NCI-H1436 (cell line): ENCODE measurements around the gene NCBP1.

ENCODE experiments used
- DNase-seq: peaks from one replicate; lab custom pipeline; 2025; lab: John Stamatoyannopoulos, UW

The NCBP1 gene

DNA sequence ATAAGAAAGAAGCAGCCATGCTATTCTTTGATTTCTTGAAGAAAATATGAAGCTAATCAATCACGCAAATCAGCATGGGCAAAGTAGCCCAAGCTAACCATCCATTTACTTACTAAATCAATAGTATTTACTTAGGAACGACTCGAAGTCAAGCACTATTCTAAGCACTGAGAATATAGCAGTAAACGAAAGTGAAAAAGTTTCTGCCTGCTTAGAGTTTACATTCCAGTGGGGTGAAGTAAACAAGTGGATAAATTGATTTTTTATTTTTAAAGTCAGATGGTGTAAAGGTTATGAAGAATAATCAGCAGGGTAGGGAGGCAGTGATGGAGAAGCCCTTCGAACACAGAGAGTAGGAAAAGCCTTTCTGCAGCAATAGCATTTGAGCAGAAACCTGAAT lies 6.0 kb upstream of the NCBP1 start:
- DNase-seq: no peak

- no peak for DNase-seq
These were observed 5.0 kb upstream of the NCBP1 start for GRCh38 chr9:97628668-97629067.

DNA sequence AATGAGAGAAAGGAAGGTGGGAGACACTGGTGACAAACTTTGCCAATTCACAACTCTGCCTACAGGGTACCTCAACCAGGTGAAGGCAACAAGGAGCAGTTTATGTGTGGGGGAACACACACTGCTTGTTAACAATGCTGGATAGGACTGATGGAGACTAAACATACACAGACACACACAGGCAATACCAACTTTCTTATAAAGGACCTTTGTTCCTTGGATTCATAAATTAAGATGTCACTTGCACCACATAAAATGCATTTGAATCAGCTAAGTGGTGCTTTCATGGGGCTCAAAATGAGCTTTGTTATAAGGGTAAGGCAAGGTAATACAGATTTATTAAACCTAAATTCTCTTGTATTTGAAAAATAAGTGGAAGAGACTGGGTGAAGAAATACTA lies 4.5 kb upstream of the NCBP1 start:
- no peak for DNase-seq

DNA sequence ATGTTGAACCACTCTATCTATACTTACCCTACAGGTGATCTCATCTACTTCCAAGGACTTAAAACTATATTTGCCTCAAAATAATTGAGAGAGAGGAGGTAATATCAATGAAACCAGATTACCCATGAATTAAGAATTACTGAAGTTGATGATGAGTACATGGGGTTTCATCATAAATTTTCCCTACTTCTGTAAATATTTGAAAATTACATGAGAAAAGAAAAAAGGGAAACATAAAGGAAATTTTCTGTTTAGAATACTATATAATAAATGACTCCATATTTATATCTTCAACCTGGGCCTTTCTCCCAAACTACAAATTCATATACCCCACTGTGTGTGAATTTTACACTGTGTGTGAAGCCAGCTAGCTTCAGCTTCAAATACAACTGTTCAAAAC lies 3.0 kb upstream of the NCBP1 start:
- DNase-seq: no peak

DNA sequence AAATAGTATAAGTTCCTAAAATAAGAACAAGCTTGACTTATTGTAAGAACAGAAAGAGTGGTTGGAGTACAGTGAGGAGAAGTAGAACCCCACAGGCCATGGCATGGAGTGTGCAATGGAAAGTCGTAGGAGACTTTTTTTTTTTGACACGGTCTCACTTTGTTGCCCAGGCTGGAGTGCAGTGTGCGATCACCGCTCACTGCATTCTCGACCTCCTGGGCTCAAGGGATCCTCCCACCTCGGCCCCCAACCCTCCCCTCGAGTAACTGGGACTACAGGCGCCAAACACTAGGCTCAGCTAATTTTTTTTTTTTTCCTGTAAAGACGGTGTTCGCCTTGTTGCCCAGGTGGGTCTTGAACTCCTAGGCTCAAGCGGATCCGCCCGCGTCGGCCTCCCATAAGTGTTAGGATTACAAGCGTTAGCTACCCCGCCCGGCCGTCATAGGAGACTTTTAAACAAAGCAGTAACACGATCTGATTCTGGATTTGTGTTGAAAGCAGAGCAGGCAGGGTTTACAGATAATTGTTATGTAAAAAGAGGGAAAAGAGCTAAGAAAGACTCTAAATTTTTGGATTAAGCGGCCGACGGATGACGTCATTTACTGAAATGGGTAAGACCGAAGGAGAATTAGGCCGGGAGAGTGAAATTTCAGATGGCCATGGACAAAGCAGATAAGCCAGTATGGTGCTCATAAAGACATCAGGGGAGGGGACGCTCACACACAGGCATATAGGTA lies 1.2 kb upstream of the NCBP1 start:
- peak; percentile 68 for DNase-seq

DNA sequence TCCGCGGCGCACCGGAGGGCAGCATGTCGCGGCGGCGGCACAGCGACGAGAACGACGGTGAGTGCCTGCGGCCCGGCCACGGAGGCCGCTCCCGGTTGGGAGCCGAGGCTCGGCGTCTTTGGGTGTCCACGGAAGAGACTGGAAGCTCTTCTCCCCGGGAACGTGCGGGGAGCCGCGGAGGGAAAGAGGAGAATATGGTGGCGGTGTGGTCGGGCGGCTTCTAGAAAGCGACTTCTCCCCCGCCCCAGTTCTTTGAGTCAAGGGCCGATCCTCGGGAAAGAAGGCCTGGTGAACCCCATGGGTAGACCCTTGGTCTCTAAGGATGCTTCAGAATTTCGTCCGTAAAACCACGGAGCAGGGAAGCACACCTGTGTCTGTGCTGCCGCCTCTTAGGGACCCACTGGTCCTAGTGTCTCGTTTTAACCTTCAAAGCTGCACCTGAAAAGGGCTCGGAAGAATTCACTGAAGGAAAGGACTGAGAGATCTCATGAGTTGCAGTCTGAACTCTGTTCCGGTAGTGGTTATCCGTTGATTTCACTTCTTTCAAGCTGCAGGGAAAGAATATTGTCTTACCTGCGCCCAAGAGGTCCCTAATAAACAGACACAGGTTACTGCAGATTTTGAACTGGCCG lies 354 bp downstream of the NCBP1 start:
- DNase-seq: no peak

DNA sequence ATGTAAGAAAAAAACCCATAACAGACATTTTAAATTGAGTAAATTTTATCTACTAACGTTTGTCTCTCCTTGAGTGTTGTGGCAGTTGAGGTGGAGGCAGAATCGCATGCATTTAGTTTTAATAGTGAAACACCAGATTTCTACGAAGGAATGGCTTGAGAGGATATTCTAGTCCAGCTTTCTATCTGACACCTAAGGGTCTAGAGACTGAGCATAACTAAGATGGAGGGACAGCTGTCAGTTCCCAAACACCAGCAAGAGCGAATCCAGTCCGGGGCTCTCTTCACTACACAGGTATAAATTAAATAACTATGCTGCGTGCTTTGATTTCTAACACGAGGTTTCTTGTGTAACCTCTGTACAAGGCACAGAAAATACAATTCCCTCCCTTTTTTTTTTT lies 1.4 kb downstream of the NCBP1 start:
- DNase-seq: no peak

- no peak for DNase-seq
These were observed 3.3 kb downstream of the NCBP1 start for GRCh38 chr9:97636903-97637302.

- DNase-seq: no peak
These were observed 5.0 kb downstream of the NCBP1 start for GRCh38 chr9:97638666-97639065.

- no peak for DNase-seq
These were observed 6.7 kb downstream of the NCBP1 start for GRCh38 chr9:97640325-97640724.

DNA sequence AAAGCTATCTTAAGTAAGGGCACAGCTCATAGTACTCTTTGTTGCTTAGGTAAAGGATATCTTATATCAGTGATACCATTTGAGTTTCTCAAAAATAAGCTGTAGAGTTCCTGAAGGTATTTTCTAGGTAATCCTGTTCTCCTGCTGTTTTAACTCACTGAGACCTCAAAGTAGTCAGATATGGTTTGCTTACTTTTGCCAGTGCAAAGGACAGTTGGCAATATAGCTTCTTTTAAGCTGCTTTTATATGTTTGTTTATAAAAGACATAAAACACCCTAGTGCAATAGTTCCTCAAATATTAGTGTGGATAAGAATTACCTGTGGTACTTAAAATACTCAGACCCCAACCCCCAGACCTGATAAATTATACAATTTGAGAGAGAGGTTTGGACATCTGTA lies 12.1 kb downstream of the NCBP1 start:
- no peak for DNase-seq

- no peak for DNase-seq
These were observed 14.4 kb downstream of the NCBP1 start for GRCh38 chr9:97647996-97648395.

DNA sequence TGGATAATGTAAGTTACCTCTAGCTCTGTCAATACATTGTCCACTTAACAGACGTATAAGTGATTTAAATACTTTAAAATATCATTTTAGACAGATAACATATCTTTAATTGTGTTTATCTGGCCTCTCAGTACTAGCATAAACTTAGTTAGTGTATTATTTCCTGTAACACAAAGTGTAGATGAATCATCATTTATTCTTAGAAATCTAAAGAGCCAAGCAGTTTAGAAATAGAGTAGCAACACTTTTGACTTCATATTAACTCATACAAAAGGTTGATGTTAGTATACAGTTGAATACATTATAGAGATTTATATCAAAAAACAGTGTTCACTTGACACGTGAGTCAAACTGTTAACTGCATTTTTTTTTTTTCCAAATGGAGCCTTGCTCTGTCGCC lies 18.0 kb downstream of the NCBP1 start:
- no peak for DNase-seq

DNA sequence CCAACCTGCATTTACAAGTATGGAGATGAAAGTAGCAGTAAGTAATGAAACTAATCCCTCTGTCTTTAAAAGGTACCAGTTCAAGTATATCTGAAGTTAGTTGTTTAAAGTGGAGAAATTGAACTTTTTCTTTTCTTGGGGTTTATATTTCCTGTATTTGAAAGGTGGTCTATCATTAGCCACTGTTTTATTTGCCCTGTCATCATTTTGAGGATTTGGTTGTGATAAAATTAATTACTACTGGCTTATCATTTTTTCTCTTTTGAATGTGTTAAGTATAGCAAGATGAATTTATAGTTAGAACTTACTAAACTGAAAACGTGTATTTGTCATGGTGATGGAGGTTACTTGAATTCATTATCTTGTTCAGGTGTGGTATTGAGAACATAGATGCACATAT lies 25.1 kb downstream of the NCBP1 start:
- no peak for DNase-seq

DNA sequence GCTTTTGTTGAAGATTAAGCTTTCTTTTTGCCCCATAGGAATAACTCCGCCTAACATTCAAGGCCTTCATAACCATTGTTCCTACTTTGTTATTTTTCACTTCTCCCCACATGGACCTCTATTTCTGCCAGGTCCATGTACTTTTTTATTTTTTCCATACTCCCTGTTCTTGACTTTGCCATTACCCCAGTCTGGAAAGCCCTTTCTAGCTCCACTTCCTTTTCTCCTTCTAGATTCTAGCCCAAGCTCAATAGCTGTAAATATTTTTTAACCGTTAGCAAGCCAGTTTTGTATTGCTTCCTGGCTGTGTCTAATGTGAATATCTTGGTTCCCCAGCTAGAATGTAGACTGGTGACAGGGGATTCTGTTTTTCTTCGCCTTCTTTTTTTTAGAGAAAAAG lies 26.1 kb downstream of the NCBP1 start:
- no peak for DNase-seq

DNA sequence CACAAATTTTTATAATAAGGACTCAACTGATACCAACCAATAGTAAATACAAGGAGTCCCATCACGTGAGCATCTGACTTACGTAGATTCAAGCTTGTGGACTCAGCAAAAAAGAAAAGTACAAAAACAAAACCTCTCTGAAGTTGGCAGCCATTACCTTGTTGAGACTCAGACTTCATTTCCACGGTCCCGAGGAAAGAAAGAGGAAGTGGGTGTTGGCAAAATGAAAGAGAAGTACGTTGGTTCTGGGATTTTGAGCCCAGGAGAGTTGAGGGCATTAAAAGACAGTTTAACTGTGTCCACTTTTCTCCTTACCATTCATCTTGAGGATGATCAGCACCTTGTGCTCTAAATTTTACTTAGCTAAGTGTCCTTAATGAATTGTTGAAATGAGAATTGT lies 26.7 kb downstream of the NCBP1 start:
- no peak for DNase-seq

- no peak for DNase-seq
These were observed 27.2 kb downstream of the NCBP1 start for GRCh38 chr9:97660847-97661246.

DNA sequence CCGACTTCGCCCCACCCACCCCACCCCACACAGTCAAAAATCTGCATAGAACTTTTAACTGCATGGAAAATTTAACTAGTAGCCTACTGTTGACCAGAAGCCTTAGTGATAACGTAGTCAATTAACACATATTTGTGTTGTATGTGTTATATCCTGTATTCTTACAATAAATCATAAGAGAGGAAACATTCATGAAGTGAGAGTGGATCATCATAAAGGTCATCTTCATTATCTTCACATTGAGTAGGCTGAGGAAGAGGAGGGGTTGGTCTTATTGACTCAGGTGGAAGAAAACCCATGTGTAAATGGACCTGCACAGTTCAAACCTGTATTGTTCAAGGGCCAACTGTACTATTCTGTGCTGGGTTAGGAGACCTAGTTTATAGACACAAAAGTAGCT lies 32.1 kb downstream of the NCBP1 start:
- no peak for DNase-seq

GRCh38 chr9:97666907-97667686 lies 33.5 kb downstream of the NCBP1 start:
- no peak for DNase-seq

DNA sequence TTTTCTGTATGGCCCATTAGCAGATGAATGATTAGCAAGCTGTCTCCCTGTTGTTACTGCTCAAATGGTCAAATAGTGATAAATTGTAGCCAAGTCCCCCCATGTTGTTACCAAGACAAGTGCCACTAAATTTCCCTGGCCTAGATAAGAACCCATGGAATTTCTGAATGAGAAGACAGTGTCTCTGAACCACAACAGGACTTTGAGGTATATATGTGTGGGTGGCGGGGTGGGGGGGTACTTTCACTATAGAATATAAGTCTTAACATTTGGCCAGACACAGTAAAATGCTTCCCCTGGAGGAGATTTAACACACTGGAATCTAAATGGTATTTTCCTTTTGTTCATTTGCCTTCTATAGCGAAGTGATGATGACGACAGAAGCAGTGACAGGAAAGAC lies 34.9 kb downstream of the NCBP1 start:
- DNase-seq: no peak

GRCh38 chr9:97670586-97670985 lies 37.0 kb downstream of the NCBP1 start:
- no peak for DNase-seq

DNA sequence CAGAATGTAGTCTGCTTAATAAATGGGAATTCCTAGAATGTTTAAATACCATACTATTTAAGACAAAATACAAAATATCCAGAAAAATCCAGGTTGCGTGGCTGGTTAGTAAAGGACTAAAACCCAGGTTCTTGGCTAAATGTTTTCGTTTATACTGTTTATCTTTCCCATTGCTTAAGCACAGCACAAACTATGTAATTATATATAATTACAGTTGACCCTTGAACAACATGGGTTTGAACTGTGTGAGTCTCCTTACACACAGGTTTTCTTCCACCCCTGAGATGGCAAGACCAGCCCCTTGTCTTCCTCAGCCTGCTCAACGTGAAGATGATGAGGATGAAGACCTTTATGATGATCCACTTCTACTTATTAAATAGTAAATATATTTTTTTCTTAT lies 38.8 kb downstream of the NCBP1 start:
- DNase-seq: no peak

GRCh38 chr9:97673922-97674321 lies 40.3 kb downstream of the NCBP1 start:
- DNase-seq: peak; percentile 16
